Stimulated activated CD8-positive, alpha-beta memory T cell treated with anti-CD3 and anti-CD28 coated beads, Interleukin-15, amount 100 ng/mL, for 48 hours (primary cell): ENCODE data around the gene MKRN2OS.
"Not testable (repeated sequence)": the region's sequence is repeated elsewhere in the genome, so short reads cannot be mapped to it uniquely, and the experiment has no call there.

Experiments used
- DNase-seq, 2 donors: peaks; one replicate each; pipeline ENCODE4 v3.0.0-alpha.2; 2020; ENCODE audit warnings: low read depth in 2 of 2

MKRN2OS gene

DNA sequence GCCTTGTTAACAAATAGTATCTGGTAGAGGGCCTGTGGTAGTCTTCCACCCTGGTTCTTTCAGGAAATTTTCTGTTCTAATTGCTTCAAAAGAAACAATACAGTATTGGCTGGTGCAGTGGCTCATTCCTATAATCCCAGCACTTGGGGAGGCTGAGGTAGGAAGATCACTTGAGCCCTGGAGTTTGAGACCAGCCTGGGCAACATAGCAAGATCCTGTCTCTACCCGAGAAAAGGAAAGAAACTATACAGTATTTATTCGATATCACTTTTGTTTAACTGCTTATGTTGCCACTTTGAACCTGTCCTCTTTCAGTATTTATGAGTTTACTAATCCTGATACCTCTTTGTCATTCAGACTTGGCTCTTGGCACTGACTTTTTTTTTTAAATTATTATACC lies 16.1 kb upstream of the MKRN2OS start:
- DNase-seq, result no peak

DNA sequence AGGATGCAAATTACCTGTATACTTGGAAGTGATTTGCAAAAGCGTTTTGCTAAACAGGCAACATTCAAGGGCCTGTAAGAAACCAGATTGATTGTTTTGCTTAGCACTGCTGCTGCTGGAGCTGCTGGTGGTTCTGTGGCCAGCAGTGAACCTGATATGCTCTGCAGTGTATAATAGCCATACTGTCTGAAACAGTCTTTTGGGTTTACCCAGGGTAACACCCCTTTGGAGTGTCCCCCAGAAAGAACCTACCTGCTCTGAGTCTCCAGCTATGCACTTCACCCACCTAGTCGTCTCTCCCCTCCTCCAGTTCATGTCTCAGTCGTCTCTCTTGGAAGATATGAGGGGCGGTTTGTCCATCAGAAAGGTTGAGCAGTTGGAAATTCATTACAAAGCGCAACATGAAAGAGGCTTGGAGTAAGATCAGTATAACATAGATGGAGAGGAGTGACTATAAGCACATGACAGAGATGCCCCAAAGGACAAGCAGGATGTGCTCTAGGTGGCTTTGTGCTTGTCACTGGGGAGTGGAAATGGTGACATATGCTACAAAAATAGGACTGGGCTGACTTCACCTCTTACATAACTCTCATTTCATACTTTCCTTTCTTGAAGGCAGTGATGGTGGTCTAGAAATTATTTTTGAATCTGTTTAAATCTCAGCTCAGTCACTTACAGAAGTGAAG lies 15.3 kb upstream of the MKRN2OS start:
- DNase-seq, result no peak

DNA sequence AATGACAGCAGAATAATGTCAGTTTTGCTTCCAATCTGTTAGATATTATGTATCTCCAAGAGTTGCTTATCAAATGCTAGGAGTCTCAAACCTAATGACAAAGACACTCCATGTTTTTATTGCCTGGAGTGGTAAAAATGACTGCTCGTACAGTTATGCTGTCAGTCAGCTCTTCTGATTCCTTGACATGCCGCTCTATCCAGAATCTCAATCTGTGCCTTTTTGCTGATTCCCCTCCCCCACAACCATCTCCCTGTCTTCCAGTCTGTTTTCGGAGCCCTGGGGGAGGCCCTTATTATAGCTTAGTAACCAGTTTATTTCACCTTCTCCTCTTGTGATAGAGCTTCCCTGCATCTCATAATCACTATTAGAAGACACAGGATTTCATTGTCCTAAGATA lies 14.2 kb upstream of the MKRN2OS start:
- DNase-seq, result no peak

DNA sequence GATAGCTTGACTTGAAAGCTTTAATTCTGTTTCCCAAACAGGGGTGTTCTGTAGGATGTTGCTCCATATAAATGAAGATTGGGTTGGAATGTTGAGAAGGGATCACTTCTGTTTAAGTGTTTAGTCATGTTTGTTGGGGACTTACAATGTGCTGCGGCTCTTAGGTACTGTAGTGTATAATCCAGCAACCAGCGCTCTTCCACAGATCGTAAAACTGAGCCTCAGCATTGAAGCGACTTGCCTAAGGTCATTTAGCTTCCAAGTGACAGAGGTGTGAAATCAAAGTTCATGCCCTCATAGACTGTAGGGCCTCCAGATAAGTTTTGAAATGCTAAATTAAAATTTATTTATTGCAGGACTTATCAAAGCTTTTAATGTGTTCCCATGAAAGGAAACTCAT lies 13.4 kb upstream of the MKRN2OS start:
- no peak for DNase-seq

DNA sequence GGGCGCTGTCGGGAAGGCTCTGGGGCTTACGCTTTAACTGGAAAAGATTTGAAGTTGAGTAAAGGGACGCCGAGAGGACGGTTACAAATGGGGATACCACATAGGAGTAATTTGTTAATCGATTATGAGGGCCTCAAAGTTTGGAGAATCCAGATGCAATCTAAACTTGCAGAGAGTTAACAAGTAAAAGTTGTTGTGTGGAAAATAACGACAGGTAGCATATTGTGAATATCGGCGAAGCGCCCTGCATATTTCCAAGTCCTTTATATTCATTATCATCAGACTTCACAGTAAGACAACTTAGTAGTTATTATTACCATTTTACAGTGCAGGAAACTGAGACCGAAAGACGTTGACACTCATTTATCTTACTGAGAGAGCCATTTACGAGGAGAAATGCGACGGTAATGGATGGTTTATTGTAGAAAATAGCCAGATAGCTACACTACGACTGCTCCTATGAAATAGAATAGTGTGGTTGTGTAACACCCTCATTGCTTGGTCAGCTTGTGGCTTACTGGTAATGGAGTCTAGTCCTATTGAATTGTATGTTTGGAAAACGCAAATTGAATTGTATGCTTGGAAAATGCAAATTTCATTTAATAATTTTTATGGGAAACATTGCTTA lies 12.3 kb upstream of the MKRN2OS start:
- no peak for DNase-seq

DNA sequence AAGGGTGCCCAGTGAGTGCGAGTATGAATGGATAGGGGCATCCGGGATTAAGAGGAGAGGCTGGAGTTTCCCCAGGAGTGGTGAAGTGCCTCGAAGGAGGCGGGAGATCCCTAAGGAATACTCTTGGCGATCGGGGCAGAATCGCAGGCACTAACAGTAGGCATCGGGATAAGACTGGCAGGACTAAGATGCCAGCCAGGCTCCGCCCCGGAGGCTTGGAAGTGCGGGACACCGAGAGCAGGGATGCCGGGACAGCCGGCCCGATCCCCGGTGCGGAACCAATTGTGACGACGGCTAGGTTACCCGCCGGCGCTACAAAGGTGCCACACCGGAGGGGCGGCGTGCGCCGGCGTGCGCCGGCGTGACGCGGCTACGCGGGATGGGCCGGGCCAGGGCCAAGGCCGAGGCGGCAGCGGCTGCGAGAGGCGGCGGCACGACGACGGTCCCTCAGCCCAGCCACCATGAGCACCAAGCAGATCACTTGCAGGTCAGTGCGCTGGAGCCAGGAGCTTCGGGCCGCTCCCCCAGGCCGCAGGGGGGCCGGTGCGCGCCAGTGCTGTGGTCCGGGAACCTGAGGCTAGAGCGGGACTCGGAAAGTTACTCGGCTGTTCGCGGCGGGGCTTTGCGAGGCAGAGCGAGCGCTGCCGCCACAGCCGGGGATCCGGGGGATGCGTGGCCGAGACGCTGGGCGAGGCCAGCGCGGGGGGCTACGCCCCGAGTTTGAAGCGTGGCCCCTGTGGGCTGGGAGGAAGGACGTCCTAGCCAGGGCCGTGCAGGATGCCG lies 11.6 kb upstream of the MKRN2OS start, which contains the start of gene MKRN2:
MKRN2 (plus strand) TSS at position 398 of the 783 bp plus-strand sequence; CDS start at position 462, 64 bp downstream.
- DNase-seq, result peak; percentile 77 to 83

DNA sequence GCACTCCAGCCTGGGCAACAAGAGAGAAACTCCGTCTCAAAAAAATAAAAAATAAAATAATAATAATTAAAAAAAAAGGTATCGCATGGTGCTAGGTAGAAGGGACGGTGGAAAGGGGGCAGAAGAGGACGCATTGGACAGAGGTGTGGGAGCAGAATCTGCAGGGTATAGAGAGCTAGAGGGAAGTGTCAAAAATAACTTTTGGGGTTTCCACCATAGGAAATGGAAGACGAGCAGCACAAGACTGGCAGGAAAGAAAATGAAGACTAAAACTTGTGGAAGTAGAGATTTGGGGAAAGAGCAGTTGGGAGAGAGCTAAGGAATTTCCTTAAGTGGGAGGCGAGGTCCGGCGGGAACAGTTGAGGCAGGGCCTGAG lies 11.0 kb upstream of the MKRN2OS start:
- no peak for DNase-seq

DNA sequence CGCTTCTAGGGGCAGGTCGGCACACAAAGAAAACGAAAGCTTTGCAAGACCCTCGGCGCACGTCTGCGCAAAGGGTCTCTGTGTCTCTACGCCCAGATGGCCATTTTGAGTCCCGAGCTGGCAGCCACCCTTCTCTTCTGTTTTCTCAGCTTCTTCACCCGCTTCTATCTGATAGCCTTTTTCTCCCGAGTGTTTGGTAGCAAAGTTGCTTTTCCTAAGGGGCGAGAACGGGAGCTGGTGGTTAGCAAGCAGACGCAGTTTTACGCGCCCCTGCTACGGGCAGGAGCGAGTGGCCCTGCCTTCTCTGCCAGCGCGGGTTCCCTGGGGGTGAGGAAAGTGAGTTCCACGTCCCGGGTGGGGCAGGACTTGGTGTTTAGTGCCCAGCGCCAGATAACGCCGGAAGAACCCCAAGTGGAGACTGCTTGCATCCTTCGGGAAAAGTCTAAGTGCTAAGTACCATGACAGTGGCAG lies 8.7 kb upstream of the MKRN2OS start:
- no peak for DNase-seq

DNA sequence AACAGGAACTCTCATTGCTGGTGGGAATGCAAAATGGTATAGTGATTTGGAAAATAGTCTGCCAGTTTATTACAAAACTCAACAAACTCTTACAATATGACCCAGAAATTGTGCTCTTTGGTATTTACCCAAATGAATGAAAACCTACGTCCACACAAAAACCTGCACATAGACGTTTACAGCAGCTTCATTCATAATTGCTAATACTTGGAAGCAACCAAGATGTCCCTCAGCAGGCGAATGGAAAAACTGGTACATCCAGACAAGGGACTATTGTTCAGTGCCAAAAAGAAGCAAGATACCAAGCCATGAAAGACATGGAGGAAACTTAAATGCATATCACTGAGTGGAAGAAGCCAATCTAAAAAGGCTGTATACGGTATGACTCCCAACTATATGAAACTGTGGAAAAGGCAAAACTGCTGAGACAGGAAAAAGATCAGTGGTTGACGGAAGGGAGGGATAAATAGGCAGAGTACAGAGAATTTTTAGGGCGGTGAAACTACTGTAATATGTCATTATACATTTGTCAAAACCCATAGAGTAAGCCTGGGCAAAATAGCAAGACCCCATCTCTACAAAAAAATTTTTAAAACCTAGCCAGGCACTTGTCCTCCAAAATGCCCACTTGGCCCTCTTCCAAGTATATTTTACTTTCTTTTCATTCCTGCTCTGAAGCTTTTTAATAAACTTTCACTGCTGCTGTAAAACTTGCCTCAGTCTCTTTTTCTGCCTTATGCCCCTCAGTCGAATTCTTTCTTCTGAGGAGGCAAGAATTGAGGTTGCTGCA lies 4.9 kb upstream of the MKRN2OS start:
- DNase-seq, result no peak

DNA sequence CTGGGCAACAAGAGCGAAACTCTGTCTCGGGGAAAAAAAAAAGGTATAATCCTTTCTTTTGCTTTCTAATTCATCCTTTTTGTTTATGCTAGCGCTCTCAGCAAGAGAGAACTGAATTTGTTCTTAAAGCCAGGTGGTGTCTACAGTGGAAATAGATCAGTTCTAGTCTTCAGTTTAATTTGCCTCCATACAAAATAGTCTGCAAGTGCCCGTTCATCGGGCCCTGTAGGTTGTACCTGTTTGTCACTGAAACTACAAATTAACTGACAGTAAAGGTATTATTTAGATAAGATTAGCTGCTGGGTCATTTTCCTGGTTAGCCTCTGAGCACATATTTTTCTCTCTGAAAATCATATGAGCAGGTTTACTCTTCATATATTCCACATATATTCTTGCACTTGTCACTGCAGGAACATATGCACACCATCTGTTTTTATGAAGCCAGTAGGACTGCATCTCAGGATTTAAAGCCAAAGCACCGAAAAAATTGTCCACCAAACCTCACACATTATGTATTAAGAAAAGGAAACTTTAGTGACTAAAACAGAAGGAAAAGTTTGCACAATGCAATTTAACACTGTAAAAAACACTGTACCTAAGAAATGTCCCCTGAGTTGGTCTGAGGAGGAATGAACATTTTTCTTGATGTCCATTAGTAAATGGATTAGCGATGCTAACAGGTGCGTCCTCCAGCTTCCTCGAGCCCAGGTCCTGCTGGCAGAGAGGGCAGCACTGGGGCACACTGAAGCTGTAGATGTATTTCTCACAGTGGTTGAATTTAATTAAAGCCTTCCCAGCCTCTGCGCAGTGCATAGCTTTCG lies 437 bp downstream of the MKRN2OS start:
- DNase-seq, result no peak

DNA sequence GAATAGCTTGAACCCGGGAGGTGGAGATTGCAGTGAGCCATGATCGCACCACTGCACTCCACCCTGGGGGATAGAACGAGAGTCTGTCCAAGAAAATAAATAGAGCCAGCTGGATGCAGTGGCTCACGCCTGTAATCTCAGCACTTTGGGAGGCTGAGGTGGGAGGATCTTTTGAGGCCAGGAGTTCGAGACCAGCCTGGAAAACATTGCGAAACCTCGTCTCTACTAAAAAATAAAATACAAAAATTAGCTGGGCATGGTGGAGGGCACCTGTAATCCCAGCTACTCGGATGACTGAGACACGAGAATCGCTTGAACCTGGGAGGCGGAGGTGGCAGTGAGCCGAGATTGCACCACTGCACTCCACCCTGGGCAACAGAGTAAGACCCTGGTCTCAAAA lies 1.8 kb downstream of the MKRN2OS start:
- DNase-seq, result not testable (repeated sequence)

DNA sequence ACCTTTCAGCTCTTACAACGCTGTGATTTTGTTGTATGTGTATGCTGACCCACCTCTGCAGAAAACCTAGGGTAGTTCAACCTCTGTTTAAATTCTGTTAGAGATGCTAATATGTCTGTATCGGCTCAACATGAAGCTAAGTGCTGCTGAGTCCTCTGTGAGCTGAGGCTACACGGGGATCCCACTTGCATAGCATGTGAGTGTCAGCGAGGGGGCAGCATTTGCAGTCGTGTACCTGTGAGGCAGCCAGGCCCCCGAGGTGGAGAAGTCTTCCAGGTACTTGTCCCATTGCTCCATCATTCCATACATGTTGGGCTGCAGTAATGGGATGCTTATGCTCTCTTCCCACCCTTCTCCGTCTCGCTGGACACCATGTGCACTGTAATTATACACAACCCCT lies 3.7 kb downstream of the MKRN2OS start:
- no peak for DNase-seq

DNA sequence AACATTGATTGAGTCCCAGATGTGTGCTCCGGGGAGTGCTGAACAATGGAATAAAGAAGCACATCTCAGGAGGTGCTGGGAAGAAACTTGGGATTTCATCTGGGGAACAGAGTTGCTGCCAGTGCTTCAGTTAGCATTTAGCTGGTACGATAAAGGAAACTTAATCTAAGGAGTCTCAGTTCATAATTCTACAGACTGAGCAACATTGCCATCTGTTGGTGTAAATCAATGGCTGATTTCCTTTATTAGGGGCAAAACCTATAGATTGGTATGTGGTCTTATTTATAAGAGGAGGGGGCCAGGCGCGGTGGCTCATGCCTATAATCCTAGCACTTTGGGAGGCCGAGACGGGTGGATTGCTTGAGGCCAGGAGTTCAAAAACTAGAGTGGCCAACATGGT lies 8.9 kb downstream of the MKRN2OS start:
- no peak for DNase-seq

DNA sequence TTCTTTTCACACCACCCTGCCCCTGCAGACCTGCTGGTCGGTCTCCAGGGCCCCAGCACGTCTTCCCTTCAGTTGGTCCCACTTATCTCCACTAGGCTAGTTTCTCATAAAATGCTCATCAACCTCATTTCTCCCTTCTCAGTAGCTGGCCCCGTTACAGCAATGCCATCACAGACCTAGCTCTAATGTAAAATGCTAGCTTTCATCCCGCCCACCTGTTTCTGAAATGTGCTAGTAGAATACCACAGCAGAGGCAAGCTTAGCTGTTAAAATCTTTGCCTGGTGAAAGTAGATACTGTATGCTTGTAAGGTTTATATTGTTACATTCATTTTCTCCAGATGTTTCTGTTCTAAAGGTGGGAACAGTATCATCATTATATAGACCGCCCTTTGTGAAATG lies 13.1 kb downstream of the MKRN2OS start:
- no peak for DNase-seq

DNA sequence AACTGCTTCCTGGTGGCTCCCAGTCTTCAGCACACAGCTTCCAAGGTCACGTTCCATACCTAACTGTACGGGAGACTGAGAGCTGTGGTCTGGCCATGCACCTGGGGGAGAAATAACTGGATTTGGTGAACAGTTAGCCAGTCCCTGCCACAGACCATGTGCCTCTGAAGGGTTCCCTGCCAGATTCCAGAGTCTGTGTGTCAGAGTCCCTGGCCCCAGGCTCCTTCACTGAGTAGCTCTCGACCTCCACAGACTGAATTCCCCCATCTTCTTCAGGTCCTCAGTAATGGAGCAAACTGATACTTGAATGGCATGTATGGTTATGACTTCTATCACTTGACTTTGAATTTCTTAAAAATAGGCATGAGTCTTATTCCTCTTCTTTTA lies 17.5 kb downstream of the MKRN2OS start:
- no peak for DNase-seq

DNA sequence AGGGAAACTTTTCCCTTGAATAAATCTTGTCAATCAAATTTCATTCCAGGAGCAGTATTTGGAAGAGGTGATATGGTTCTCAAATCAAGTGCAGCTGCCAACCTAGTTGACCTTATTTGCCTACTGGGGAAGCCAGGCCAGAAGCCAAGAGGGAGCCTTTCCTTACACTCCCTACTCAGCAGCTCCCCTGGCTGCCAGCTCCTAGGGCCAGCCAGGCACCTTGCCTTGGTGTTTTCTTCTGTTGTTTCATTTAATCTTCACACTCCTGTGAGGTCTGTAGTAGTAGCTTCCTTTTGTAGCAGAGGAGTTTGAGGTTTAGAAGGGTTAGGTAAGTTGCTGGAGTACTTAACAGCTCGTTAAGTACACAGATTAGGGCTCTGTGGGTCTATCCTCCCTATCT lies 22.6 kb downstream of the MKRN2OS start:
- DNase-seq, result no peak

DNA sequence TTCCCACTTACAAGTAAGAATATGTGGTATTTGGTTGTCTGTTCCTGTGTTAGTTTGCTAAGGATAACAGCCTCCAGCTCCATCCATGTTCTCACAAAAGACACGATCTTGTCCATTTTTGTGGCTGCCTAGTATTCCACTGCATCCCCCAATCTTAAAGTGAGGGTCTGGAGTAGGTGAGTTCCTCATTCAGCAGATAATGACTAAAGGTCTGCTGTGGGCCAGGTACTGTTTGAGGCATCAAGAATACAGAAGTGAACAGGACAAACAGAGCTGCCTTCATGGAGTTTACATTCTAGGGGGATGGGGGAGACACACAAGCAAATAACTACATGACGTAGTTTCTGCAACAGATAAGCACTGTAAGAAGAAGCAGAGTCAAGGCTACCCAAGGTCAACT lies 24.3 kb downstream of the MKRN2OS start:
- no peak for DNase-seq

DNA sequence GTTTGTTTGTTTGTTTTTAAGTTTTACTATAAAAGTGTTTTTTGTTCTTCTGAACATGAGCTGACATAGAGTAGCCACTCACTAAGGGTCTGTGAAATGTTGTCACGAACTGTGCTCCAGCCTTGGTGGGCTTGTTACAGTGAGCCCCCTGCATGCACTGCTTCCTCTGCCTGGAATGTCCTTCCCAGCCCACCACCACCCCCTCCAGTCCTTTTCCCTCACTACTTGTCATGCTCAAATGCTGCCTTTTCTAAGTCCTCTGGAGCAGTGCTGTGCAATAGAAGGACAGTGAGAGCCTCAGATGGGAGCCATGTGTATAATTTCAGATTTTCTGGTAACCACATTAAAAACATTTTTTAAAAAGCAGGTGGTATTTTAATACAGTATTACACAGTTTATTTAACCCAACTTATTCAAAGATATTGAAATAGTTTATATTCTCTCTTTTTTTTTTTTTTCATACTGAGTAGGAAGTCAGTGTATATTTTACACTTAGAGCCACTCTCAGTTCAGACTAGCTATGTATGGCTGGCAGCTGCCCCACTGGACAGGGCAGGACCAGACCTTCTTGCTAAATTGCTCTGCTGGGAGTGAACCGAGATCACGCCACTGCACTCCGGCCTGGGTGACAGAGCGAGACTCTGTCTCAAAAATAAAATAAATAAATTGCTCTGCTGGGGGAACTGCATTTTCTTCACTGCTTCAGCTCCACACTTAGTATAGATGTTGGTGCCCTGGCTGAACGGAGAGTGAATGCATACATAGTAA lies 26.9 kb downstream of the MKRN2OS start:
- DNase-seq, result no peak

DNA sequence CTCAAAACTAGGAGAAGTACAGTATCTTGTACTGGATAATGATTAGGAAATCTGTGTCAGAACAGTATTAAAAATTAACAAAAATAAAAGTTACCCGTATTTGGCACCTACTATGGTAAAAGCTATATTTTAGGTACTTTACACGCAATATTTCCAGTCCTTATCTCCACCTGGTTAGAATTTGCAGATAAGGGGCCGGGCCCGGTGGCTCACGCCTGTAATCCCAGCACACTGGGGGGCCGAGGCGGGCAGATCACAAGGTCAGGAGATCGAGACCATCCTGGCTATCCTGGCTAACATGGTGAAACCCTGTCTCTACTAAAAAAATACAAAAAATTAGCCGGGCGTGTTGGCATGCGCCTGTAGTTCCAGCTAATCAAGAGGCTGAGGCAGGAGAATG lies 28.4 kb downstream of the MKRN2OS start:
- DNase-seq, result no peak

DNA sequence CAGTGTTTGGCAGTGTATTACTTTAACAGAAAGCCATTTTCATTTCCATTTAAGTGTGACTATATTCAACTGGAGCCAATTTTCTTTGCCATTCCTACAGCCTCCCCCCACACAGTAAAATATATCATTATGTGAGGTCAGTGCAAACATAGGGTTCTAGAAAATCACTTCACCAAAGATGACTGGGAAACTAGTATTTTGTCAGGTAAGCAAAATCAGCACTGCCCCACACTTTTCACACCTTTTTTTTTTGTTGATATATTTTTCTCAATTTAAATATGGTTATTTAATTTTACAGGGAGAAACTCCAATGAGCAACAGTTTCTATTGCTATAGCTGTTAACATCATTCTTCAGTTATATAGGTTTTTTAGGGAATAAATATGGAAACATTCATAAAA lies 29.7 kb downstream of the MKRN2OS start:
- DNase-seq, result no peak
